DND-41 (cell line): ENCODE measurements around the gene ING4.
A peak's percentile ranks its signal among the peaks of the same experiment; 100 is the strongest.

Source experiments
- ATAC-seq: fragments of 200-7000 bp; cut with Tn5 transposase; 3 replicates; pipeline ENCODE4 v1.9.1; 2021; ENCODE audit warnings: low read depth; ENCODE audit not compliant: insufficient read depth
- DNase-seq: peaks from one replicate; pipeline ENCODE4 v3.0.0-alpha.2; 2020
- H2AFZ ChIP-seq: 2 replicates; pipeline ENCODE4 v1.6.0; 2012; ENCODE audit warnings: low read depth, low read length
- H3K27ac ChIP-seq: 2 replicates; pipeline ENCODE4 v1.5.1; 2012; ENCODE audit warnings: low read length, inconsistent platforms
- H3K27me3 ChIP-seq: fragments of 200-600 bp; sonication (generic); 2 replicates; pipeline ENCODE4 v1.6.0; 2012; ENCODE audit warnings: low read length, mild to moderate bottlenecking, inconsistent platforms; ENCODE audit not compliant: insufficient read depth, poor library complexity
- H3K36me3 ChIP-seq: 2 replicates; pipeline ENCODE4 v1.5.1; 2012; ENCODE audit warnings: low read length, inconsistent platforms; ENCODE audit not compliant: insufficient read depth
- H3K4me1 ChIP-seq: 2 replicates; pipeline ENCODE4 v1.5.1; 2012; ENCODE audit warnings: mild to moderate bottlenecking, low read length; ENCODE audit not compliant: insufficient read depth
- H3K4me2 ChIP-seq: 2 replicates; pipeline ENCODE4 v1.6.0; 2012; ENCODE audit warnings: mild to moderate bottlenecking, moderate library complexity, low read length, inconsistent platforms; ENCODE audit not compliant: insufficient read depth
- H3K4me3 ChIP-seq, 2 experiments: fragments of 200-600 bp in 1 of 2; shearing (Covaris generic) in 1 of 2; 2 replicates each; pipeline ENCODE4 v1.5.1; 2012 to 2016; ENCODE audit warnings: inconsistent platforms in 2 of 2, low read length in 2 of 2, mild to moderate bottlenecking in 2 of 2, low read depth in 1 of 2, moderate library complexity in 1 of 2
- H3K79me2 ChIP-seq: 2 replicates; pipeline ENCODE4 v1.6.0; 2012; ENCODE audit warnings: low read length, inconsistent platforms; ENCODE audit not compliant: insufficient read depth
- H3K9ac ChIP-seq: 2 replicates; pipeline ENCODE4 v1.6.0; 2012; ENCODE audit warnings: low read depth, mild to moderate bottlenecking, inconsistent platforms, low read length, moderate library complexity
- H3K9me3 ChIP-seq: 2 replicates; pipeline ENCODE4 v1.5.1; 2012; ENCODE audit warnings: low read length, moderate library complexity, mild to moderate bottlenecking, inconsistent platforms; ENCODE audit not compliant: insufficient read depth, severe bottlenecking
- H4K20me1 ChIP-seq: 2 replicates; pipeline ENCODE4 v1.6.0; 2012; ENCODE audit warnings: low read length; ENCODE audit not compliant: insufficient read depth
- EZH2 ChIP-seq: IDR thresholded peaks from 3 replicates; pipeline ENCODE4 v1.6.1; 2012; ENCODE audit warnings: borderline replicate concordance, low read depth, mild to moderate bottlenecking, moderate library complexity, low read length, inconsistent platforms; ENCODE audit not compliant: severe bottlenecking
- TF ChIP-seq, protein P1 (sequence below): IDR thresholded peaks from 2 replicates; pipeline ENCODE4 v1.5.1; 2012; ENCODE audit warnings: borderline replicate concordance, low read length, moderate library complexity, mild to moderate bottlenecking; ENCODE audit not compliant: poor library complexity, severe bottlenecking; ENCODE audit errors: extremely low read depth

Gene ING4

DNA sequence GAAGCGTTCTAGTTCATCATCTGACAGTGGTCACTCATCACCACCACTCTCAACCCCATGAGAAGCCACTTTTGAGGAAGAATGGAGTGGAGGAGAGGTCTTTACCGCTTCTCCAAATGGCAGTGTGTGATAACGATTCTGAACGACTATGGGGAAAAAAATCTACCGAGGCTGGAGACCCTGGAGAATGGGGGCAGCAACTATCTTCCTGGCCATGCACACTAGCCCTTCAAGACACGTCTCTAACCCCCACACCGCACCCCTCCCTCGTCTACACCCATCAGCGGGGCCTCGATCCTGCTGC lies 365 bp downstream of the ING4 start:
- H2AFZ ChIP-seq, result peak overlapping the region; percentile 76
- peak overlapping the region; percentile 75 for H3K27ac ChIP-seq
- no peak for DNase-seq

DNA sequence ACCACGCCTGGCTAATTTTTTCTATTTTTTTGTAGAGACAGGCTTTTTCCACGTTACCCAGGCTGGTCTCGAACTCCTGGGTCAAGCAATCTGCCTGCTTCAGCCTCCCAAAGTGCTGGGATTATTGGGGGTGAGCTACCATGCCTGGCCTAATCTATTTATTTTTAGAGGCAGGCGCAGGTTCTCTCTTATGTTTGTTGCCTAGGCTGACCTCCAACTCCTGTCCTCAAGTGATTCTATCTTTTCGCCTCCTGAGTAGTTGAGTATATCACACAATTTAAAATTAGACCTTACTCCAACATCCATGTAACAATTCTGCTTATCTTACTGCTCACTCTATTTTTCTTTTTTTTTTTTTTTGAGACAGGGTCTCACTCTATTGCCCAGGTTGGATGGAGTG lies 8.9 kb downstream of the ING4 start:
- H2AFZ ChIP-seq, result no peak overlapping the region
- no peak overlapping the region for H3K4me3 ChIP-seq
- H3K79me2 ChIP-seq, result peaks cover 19% of the 10 kb centered on the region
- H3K9me3 ChIP-seq, result no peaks in the 10 kb centered on the region
- H3K27me3 ChIP-seq, result no peaks in the 10 kb centered on the region
- DNase-seq (no peak), ATAC-seq (no peak)
- no peak for TF ChIP-seq EZH2
- TF ChIP-seq, protein P1, sequence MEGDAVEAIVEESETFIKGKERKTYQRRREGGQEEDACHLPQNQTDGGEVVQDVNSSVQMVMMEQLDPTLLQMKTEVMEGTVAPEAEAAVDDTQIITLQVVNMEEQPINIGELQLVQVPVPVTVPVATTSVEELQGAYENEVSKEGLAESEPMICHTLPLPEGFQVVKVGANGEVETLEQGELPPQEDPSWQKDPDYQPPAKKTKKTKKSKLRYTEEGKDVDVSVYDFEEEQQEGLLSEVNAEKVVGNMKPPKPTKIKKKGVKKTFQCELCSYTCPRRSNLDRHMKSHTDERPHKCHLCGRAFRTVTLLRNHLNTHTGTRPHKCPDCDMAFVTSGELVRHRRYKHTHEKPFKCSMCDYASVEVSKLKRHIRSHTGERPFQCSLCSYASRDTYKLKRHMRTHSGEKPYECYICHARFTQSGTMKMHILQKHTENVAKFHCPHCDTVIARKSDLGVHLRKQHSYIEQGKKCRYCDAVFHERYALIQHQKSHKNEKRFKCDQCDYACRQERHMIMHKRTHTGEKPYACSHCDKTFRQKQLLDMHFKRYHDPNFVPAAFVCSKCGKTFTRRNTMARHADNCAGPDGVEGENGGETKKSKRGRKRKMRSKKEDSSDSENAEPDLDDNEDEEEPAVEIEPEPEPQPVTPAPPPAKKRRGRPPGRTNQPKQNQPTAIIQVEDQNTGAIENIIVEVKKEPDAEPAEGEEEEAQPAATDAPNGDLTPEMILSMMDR, result no peak
- no peaks in the 10 kb centered on the region for H3K4me1 ChIP-seq
- H3K4me2 ChIP-seq, result no peak overlapping the region
- no peak overlapping the region for H3K27ac ChIP-seq
- peaks cover 79% of the 10 kb centered on the region for H3K36me3 ChIP-seq
- no peak overlapping the region for H3K9ac ChIP-seq
- H4K20me1 ChIP-seq, result no peaks in the 10 kb centered on the region

More for the DNA sequence above, 365 bp downstream of the ING4 start:
- peaks cover 42% of the 10 kb centered on the region for H3K79me2 ChIP-seq
- ATAC-seq, result peak; percentile 48
- H3K9me3 ChIP-seq, result no peaks in the 10 kb centered on the region
- H4K20me1 ChIP-seq, result no peaks in the 10 kb centered on the region
- H3K36me3 ChIP-seq, result peaks cover 29% of the 10 kb centered on the region
- peak overlapping the region; percentile 63 to 71 for H3K4me3 ChIP-seq
- H3K9ac ChIP-seq, result peak overlapping the region; percentile 61
- H3K27me3 ChIP-seq, result no peaks in the 10 kb centered on the region
- no peak for TF ChIP-seq EZH2
- TF ChIP-seq, protein P1, result no peak
- H3K4me1 ChIP-seq, result peaks cover 27% of the 10 kb centered on the region
- peak overlapping the region; percentile 70 for H3K4me2 ChIP-seq

DNA sequence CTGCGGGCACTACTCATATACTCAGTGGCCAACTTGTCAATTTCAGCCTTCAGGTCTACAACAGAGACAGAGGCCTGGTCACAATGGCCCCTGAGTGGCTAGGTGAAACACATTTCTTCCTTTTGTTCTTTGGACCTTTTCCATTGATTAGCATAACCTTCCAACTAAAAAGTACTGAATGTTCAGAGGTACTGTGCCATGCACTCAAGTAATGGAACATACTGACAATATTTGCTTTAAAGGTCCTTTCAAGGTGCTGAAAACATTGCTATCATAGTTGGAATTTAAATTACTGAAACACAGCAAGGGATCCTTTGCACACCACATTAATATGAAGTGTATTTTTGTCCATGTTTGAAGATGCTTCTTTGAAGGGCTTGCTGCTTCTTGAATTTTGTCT lies 9.6 kb downstream of the ING4 start:
- no peaks in the 10 kb centered on the region for H3K9me3 ChIP-seq
- no peak overlapping the region for H3K27ac ChIP-seq
- ATAC-seq, result no peak
- H3K36me3 ChIP-seq, result peaks cover 76% of the 10 kb centered on the region
- H3K4me3 ChIP-seq, result no peak overlapping the region
- H2AFZ ChIP-seq, result no peak overlapping the region
- no peak for TF ChIP-seq EZH2
- TF ChIP-seq, protein P1, result no peak
- no peak overlapping the region for H3K9ac ChIP-seq
- H3K4me2 ChIP-seq, result no peak overlapping the region
- DNase-seq, result no peak
- H3K79me2 ChIP-seq, result peaks cover 12% of the 10 kb centered on the region
- no peaks in the 10 kb centered on the region for H3K27me3 ChIP-seq
- no peaks in the 10 kb centered on the region for H3K4me1 ChIP-seq
- no peaks in the 10 kb centered on the region for H4K20me1 ChIP-seq

- TF ChIP-seq, protein P1, result no peak
- TF ChIP-seq EZH2, result no peak
- Histone ChIP-seq H3K4me3 (no peak overlapping the region), H3K27me3 (no peaks in the 10 kb centered on the region), H3K27ac (no peak overlapping the region), H3K79me2 (peaks cover 7% of the 10 kb centered on the region; the same call in 1 of the 2 replicates), H2AFZ (no peak overlapping the region), H4K20me1 (no peaks in the 10 kb centered on the region), H3K4me1 (no peaks in the 10 kb centered on the region), H3K9me3 (no peaks in the 10 kb centered on the region), H3K9ac (no peak overlapping the region), H3K36me3 (peaks cover 76% of the 10 kb centered on the region), H3K4me2 (no peak overlapping the region)
- DNase-seq, result no peak
- ATAC-seq, result no peak
These were observed 10.5 kb downstream of the ING4 start for GRCh38 chr12:6652391-6652790.
